ENCODE results near the gene SOS2.

The SOS2 gene

GRCh38 chr14:50231475-50232275 is at the start of gene SOS2:
Gene SOS2, minus strand, starts transcription at chr14:50231578. Its CDS starts 295 bp downstream, at chr14:50231283.
- peak; percentile 76 for DNase-seq

GRCh38 chr14:50272498-50272897 is 41.1 kb upstream of the SOS2 start:
- DNase-seq, result no peak

- no peak for DNase-seq
Measured at GRCh38 chr14:50270932-50271331, 39.6 kb upstream of the SOS2 start.

- no peak for DNase-seq
Measured at GRCh38 chr14:50265029-50265428, 33.7 kb upstream of the SOS2 start.

GRCh38 chr14:50263321-50263720 is 31.9 kb upstream of the SOS2 start:
- DNase-seq, result no peak

GRCh38 chr14:50262865-50263264 is 31.5 kb upstream of the SOS2 start:
- DNase-seq, result no peak

GRCh38 chr14:50260511-50260910 is 29.1 kb upstream of the SOS2 start:
- DNase-seq, result no peak

- no peak for DNase-seq
Measured at GRCh38 chr14:50260072-50260471, 28.7 kb upstream of the SOS2 start.

- no peak for DNase-seq
Measured at GRCh38 chr14:50257732-50258131, 26.4 kb upstream of the SOS2 start.

- DNase-seq, result no peak
Measured at GRCh38 chr14:50254248-50254647, 22.9 kb upstream of the SOS2 start.

- DNase-seq, result no peak
Measured at GRCh38 chr14:50249136-50249775, 17.9 kb upstream of the SOS2 start.

GRCh38 chr14:50247245-50247644 is 15.9 kb upstream of the SOS2 start:
- no peak for DNase-seq

- no peak for DNase-seq
Measured at GRCh38 chr14:50242566-50243310, 11.4 kb upstream of the SOS2 start.

GRCh38 chr14:50242096-50242495 is 10.7 kb upstream of the SOS2 start:
- DNase-seq, result no peak

- no peak for DNase-seq
Measured at GRCh38 chr14:50237427-50237826, 6.0 kb upstream of the SOS2 start.

- no peak for DNase-seq
Measured at GRCh38 chr14:50233951-50234250, 2.5 kb upstream of the SOS2 start.

- DNase-seq, result peak; percentile 14
Measured at GRCh38 chr14:50233166-50233950, 2.0 kb upstream of the SOS2 start.

GRCh38 chr14:50232276-50232642 is 881 bp upstream of the SOS2 start:
- DNase-seq, result no peak

- DNase-seq, result no peak
Measured at GRCh38 chr14:50230701-50231474, 490 bp downstream of the SOS2 start.

- DNase-seq, result no peak
Measured at GRCh38 chr14:50230401-50230700, 1.0 kb downstream of the SOS2 start.

GRCh38 chr14:50229681-50230080 is 1.7 kb downstream of the SOS2 start:
- no peak for DNase-seq

GRCh38 chr14:50228313-50228712 is 3.1 kb downstream of the SOS2 start:
- no peak for DNase-seq

- DNase-seq, result no peak
Measured at GRCh38 chr14:50225974-50226297, 5.4 kb downstream of the SOS2 start.
